Measurements from ENCODE around the gene TRPT1.

GRCh38 chr11:64238076-64238475, 12.1 kb upstream of the TRPT1 start:
- TF ChIP-seq CTCF (IDR thresholded peaks at IDR 0.05) = no peak
- no peak for TF ChIP-seq POLR2A (IDR thresholded peaks at IDR 0.05)

All from suprapubic skin (tissue), 3 donors.